ENCODE data around the gene ART4. TPM values are rescaled to one million over a fixed set of nuclear protein-coding genes. Genes with fewer than 3 reads are reported as not detected.
A peak's percentile ranks its signal among the peaks of the same experiment; 100 is the strongest.

The ART4 gene
- total RNA-seq, 1 experiment from 2014 or later, result not detected

GRCh38 chr12:14885718-14886221 lies 42.4 kb upstream of the ART4 start, which contains the start of gene MGP:
Gene MGP (minus strand): TSS chr12:14885854. CDS start chr12:14885791, 63 bp downstream.
- Mint-ChIP-seq H3K36me3 (ENCODE audit: insufficient read depth, unreplicated experiment) (no peaks in the 10 kb centered on the region), H3K9me3 (ENCODE audit: low read depth, unreplicated experiment) (no peaks in the 10 kb centered on the region), H3K27me3 (ENCODE audit: unreplicated experiment) (no peaks in the 10 kb centered on the region), H3K27ac (ENCODE audit: unreplicated experiment) (no peak within 1 kb of the TSS), H3K4me1 (ENCODE audit: low read depth, unreplicated experiment) (peaks cover 38% of the 10 kb centered on the region), H3K4me3 (ENCODE audit: low read depth, unreplicated experiment) (no peak within 1 kb of the TSS)
- no TSS peak for BruUV-seq (replicated peaks)
- intact Hi-C loops (cut with micrococcal nuclease; ENCODE audit: unreplicated experiment), result loop anchor here (5.0 kb wide), 1 partner anchor 38 kb away; no protein-coding TSS in a partner anchor
- DNase-seq, result no peak
- no peak for TF ChIP-seq CTCF (IDR thresholded peaks at IDR 0.05; ENCODE audit: unreplicated experiment)
- CTCF ChIA-PET, result no interaction called here

GRCh38 chr12:14884458-14884878 lies 41.1 kb upstream of the ART4 start:
- no peak overlapping the region for H3K4me3 Mint-ChIP-seq (ENCODE audit: low read depth, unreplicated experiment)
- no peaks in the 10 kb centered on the region for H3K36me3 Mint-ChIP-seq (ENCODE audit: insufficient read depth, unreplicated experiment)
- no peaks in the 10 kb centered on the region for H3K27me3 Mint-ChIP-seq (ENCODE audit: unreplicated experiment)
- intact Hi-C loops (cut with micrococcal nuclease; ENCODE audit: unreplicated experiment), result no loop called here
- no TSS peak for BruUV-seq (replicated peaks)
- H3K4me1 Mint-ChIP-seq (ENCODE audit: low read depth, unreplicated experiment), result peaks cover 38% of the 10 kb centered on the region
- H3K9me3 Mint-ChIP-seq (ENCODE audit: low read depth, unreplicated experiment), result no peaks in the 10 kb centered on the region
- CTCF ChIA-PET, result no interaction called here
- no peak overlapping the region for H3K27ac Mint-ChIP-seq (ENCODE audit: unreplicated experiment)
- no peak for TF ChIP-seq CTCF (IDR thresholded peaks at IDR 0.05; ENCODE audit: unreplicated experiment)
- peak; percentile 70 for DNase-seq

- no peaks in the 10 kb centered on the region for H3K27me3 Mint-ChIP-seq (ENCODE audit: unreplicated experiment)
- DNase-seq, result no peak
- H3K27ac Mint-ChIP-seq (ENCODE audit: unreplicated experiment), result no peak overlapping the region
- H3K9me3 Mint-ChIP-seq (ENCODE audit: low read depth, unreplicated experiment), result no peaks in the 10 kb centered on the region
- no peaks in the 10 kb centered on the region for H3K36me3 Mint-ChIP-seq (ENCODE audit: insufficient read depth, unreplicated experiment)
- CTCF ChIA-PET, result interaction anchor here (0.7 kb wide), 1 partner anchor 264 kb away, joined by 3 read pairs; no protein-coding TSS in a partner anchor
- TF ChIP-seq CTCF (IDR thresholded peaks at IDR 0.05; ENCODE audit: unreplicated experiment), result no peak
- no TSS peak for BruUV-seq (replicated peaks)
- intact Hi-C loops (cut with micrococcal nuclease; ENCODE audit: unreplicated experiment), result no loop called here
- peaks cover 38% of the 10 kb centered on the region for H3K4me1 Mint-ChIP-seq (ENCODE audit: low read depth, unreplicated experiment)
- H3K4me3 Mint-ChIP-seq (ENCODE audit: low read depth, unreplicated experiment), result no peak overlapping the region
Measured at GRCh38 chr12:14883686-14884085, 40.4 kb upstream of the ART4 start.

GRCh38 chr12:14880890-14881453 lies 37.6 kb upstream of the ART4 start:
- Mint-ChIP-seq H3K27ac (ENCODE audit: unreplicated experiment) (no peak overlapping the region), H3K9me3 (ENCODE audit: low read depth, unreplicated experiment) (no peaks in the 10 kb centered on the region), H3K4me3 (ENCODE audit: low read depth, unreplicated experiment) (no peak overlapping the region), H3K36me3 (ENCODE audit: insufficient read depth, unreplicated experiment) (no peaks in the 10 kb centered on the region), H3K27me3 (ENCODE audit: unreplicated experiment) (no peaks in the 10 kb centered on the region), H3K4me1 (ENCODE audit: low read depth, unreplicated experiment) (peaks cover 18% of the 10 kb centered on the region)
- TF ChIP-seq CTCF (IDR thresholded peaks at IDR 0.05; ENCODE audit: unreplicated experiment), result no peak
- no TSS peak for BruUV-seq (replicated peaks)
- DNase-seq, result no peak
- intact Hi-C loops (cut with micrococcal nuclease; ENCODE audit: unreplicated experiment), result no loop called here
- CTCF ChIA-PET, result no interaction called here

Data from Calu3 (cell line).